Mesothelial cell of epicardium (in vitro differentiated cells): ENCODE results near the gene LRMDA. TPM values are rescaled to one million over a fixed set of nuclear protein-coding genes. Genes with fewer than 3 reads are reported as not detected.

ENCODE experiments used
- DNase-seq, 2 experiments: peaks; one replicate each; pipeline ENCODE4 v3.0.0; 2021; ENCODE audit warnings: low spot score in 2 of 2; ENCODE audit not compliant: unreplicated experiment in 2 of 2
- H3K27ac Mint-ChIP-seq: 2 replicates; pipeline ENCODE4 v1.8.0; 2021; ENCODE audit warnings: mixed read lengths
- H3K27me3 Mint-ChIP-seq: 2 replicates; pipeline ENCODE4 v1.8.0; 2021; ENCODE audit warnings: low read depth, mixed read lengths
- H3K36me3 Mint-ChIP-seq: 2 replicates; pipeline ENCODE4 v1.8.0; 2021; ENCODE audit warnings: mixed read lengths
- H3K4me1 Mint-ChIP-seq: 2 replicates; pipeline ENCODE4 v1.8.0; 2021; ENCODE audit warnings: mixed read lengths
- H3K4me3 Mint-ChIP-seq: 2 replicates; pipeline ENCODE4 v1.8.0; 2021; ENCODE audit warnings: mild to moderate bottlenecking, moderate library complexity, mixed read lengths
- H3K9me3 Mint-ChIP-seq: 2 replicates; pipeline ENCODE4 v1.8.0; 2021; ENCODE audit warnings: mixed read lengths
- total RNA-seq: library from RNA; stranded (reverse); gene quantifications from 3 replicates; pipeline ENCODE4 v1.2.1, GENCODE V29; 2021
- TF ChIP-seq, protein P1 (sequence below): fragments of 200-600 bp; sonication (generic); IDR thresholded peaks from one replicate; pipeline ENCODE4 v1.5.0; 2021; ENCODE audit warnings: antibody characterized with exemption; ENCODE audit not compliant: unreplicated experiment

Gene LRMDA
- total RNA-seq, 1 donor from 2014 or later = 2.0 TPM

DNA sequence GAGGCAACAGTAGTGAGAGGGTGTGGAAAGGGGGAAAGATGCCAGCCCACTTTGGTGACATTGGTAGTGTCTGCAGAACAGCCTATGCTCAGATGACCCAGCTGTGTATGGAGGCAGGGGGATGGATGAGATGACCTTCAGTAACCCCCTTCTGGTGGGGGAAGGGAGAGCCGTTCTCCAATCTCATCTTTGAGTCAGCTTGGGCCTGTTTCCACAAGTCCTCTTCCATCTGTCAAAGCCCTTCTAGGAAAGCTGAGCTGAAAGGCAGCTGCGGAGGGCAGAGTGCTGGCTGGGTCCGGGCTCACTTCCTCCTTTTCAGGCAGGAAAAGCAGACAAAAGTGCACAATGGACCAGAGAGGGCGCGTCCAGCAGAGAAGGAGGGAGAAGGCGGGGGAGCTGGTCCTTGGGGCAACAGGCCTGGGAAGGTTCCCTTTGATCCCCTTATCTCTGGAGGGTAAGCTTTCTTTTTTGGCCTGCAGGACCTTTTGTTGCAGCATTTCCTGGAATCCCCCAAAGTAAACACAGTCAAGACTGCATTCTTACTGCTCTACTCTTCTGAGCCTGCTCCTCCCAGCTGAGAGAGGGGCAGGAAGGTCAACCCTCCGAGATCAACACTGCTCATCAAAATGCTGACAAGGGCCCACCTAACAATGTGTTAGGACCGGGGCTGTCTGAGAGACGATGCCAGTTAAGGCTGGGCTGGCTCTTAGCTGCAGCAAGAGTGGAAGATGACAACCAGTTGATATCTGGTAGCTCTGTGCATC lies 1.2 kb upstream of the LRMDA start:
- Mint-ChIP-seq H3K27me3 (peaks cover 41% of the 10 kb centered on the region), H3K4me1 (peaks cover 43% of the 10 kb centered on the region), H3K27ac (no peak overlapping the region)

DNA sequence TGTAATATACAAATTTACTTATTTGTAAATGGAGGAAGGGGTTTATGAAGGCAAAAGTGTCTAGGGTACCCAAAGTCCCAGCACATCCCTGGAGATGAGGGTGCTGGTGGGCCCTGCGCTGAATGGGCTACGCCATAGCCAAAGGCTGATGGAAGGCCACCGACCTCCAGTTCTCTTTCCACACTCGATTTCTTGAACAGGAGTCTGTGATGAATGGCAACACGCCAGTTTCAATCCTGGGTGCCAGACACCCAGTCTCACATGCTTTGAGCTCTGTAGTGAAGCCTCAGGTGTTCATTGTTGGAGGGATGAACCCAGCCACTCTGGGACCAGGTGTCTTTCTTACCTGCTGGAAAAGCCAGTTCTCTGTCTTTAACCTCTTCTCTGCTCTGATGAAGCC lies 752 bp downstream of the LRMDA start:
- DNase-seq = no peak
- peaks cover 45% of the 10 kb centered on the region for H3K4me1 Mint-ChIP-seq
- peaks cover 58% of the 10 kb centered on the region for H3K27me3 Mint-ChIP-seq
- H3K27ac Mint-ChIP-seq = no peak overlapping the region
- H3K9me3 Mint-ChIP-seq = no peaks in the 10 kb centered on the region
- no peaks in the 10 kb centered on the region for H3K36me3 Mint-ChIP-seq
- TF ChIP-seq, protein P1, sequence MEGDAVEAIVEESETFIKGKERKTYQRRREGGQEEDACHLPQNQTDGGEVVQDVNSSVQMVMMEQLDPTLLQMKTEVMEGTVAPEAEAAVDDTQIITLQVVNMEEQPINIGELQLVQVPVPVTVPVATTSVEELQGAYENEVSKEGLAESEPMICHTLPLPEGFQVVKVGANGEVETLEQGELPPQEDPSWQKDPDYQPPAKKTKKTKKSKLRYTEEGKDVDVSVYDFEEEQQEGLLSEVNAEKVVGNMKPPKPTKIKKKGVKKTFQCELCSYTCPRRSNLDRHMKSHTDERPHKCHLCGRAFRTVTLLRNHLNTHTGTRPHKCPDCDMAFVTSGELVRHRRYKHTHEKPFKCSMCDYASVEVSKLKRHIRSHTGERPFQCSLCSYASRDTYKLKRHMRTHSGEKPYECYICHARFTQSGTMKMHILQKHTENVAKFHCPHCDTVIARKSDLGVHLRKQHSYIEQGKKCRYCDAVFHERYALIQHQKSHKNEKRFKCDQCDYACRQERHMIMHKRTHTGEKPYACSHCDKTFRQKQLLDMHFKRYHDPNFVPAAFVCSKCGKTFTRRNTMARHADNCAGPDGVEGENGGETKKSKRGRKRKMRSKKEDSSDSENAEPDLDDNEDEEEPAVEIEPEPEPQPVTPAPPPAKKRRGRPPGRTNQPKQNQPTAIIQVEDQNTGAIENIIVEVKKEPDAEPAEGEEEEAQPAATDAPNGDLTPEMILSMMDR = no peak
- H3K4me3 Mint-ChIP-seq = peak overlapping the region; percentile 73

More for the DNA sequence above, 1.2 kb upstream of the LRMDA start:
- no peaks in the 10 kb centered on the region for H3K36me3 Mint-ChIP-seq
- peak overlapping the region; percentile 57 for H3K4me3 Mint-ChIP-seq
- TF ChIP-seq, protein P1 = no peak
- no peak for DNase-seq
- no peaks in the 10 kb centered on the region for H3K9me3 Mint-ChIP-seq

DNA sequence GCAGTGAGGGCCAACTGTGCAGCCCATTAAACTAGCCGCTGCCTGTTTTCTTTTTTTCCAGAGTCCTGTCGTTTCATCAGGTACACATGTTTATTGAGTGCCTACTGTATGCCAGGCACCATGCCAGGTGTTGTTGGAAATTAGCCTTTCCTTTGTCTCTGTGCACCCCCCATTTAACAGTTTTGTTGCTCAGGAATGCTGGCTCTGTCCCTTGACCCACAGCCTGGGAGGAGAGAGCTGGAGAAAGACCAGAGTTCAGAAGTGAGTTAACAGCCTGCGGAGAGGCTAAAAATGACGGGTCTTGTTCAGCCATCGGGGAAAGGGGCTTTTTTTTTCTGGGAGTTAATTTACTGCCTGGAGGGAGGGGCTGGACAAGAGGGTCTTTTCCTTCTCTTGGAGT lies 1.3 kb downstream of the LRMDA start:
- TF ChIP-seq, protein P1 = no peak
- DNase-seq = no peak
- H3K27me3 Mint-ChIP-seq = peaks cover 62% of the 10 kb centered on the region
- peaks cover 42% of the 10 kb centered on the region for H3K4me1 Mint-ChIP-seq
- H3K4me3 Mint-ChIP-seq = peak overlapping the region; percentile 73
- no peak overlapping the region for H3K27ac Mint-ChIP-seq
- no peaks in the 10 kb centered on the region for H3K36me3 Mint-ChIP-seq
- H3K9me3 Mint-ChIP-seq = no peaks in the 10 kb centered on the region

DNA sequence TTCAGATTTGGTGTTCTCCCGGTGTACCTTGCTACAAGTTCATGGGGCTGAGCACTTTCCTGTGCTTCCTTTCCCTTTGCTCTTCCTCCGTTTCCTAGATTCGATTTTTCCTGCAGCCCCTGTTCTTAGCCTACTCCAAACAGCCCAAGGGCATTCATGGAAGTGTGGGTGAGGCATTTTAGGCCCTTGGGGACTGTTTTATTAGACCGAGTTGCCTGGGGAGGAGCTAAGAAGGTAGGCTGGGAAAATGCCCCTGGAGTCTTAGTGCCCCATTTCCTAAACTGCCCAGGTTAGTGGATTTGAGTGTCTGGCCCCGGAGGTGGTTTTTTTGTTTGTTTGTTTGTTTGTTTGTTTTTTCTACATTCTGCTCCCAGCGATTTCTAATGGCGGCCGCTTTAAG lies 1.8 kb downstream of the LRMDA start:
- H3K27me3 Mint-ChIP-seq = peaks cover 67% of the 10 kb centered on the region
- TF ChIP-seq, protein P1 = no peak
- H3K4me1 Mint-ChIP-seq = peaks cover 38% of the 10 kb centered on the region
- H3K4me3 Mint-ChIP-seq = no peak overlapping the region
- no peaks in the 10 kb centered on the region for H3K9me3 Mint-ChIP-seq
- DNase-seq = no peak
- H3K27ac Mint-ChIP-seq = no peak overlapping the region
- H3K36me3 Mint-ChIP-seq = no peaks in the 10 kb centered on the region

DNA sequence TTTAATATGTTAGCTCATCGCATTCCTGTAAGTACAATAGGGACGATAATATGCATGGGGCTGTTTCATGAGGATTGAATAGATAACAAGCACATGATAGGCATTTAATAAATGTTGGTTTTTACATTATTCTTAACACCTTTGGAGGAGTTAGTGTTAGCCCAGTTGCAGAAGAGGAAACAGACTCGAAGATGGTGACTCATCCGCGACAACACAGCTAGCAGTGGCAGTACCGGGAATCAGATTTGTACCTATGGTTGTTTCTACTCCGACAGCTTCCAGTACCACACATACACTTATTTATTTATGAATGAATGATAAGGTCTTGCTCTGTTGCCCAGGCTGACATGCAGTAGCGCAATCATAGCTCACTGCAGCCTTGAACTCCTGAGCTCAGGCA lies 2.9 kb downstream of the LRMDA start:
- peaks cover 78% of the 10 kb centered on the region for H3K27me3 Mint-ChIP-seq
- peaks cover 28% of the 10 kb centered on the region for H3K4me1 Mint-ChIP-seq
- no peaks in the 10 kb centered on the region for H3K9me3 Mint-ChIP-seq
- no peak overlapping the region for H3K27ac Mint-ChIP-seq
- TF ChIP-seq, protein P1 = no peak
- DNase-seq = no peak
- no peaks in the 10 kb centered on the region for H3K36me3 Mint-ChIP-seq
- no peak overlapping the region for H3K4me3 Mint-ChIP-seq
